OCI-LY3 (cell line): Measurements from ENCODE around the gene SETBP1.

Source experiments
- H2AFZ ChIP-seq: fragments of 200-600, 300-600 bp; shearing (Covaris generic); 2 replicates; pipeline ENCODE4 v1.6.0; 2014; ENCODE audit warnings: antibody characterized with exemption, low read depth, low read length
- H3K27ac ChIP-seq: fragments of 200-600, 300-600 bp; sonication (generic); 2 replicates; pipeline ENCODE4 v1.5.1; 2014; ENCODE audit warnings: mild to moderate bottlenecking, low read length, moderate library complexity, mixed read lengths
- H3K27me3 ChIP-seq: fragments of 200-600, 300-600 bp; sonication (generic); 2 replicates; pipeline ENCODE4 v1.6.1; 2014; ENCODE audit warnings: low read depth, low read length, mixed read lengths
- H3K36me3 ChIP-seq: fragments of 200-600, 300-600 bp; sonication (generic); replicated peaks from 2 replicates; pipeline ENCODE3; 2014; ENCODE audit warnings: low read depth, low read length, mixed read lengths
- H3K4me1 ChIP-seq: fragments of 300-600, 200-600 bp; sonication (generic); 2 replicates; pipeline ENCODE4 v1.6.1; 2014; ENCODE audit warnings: low read length, mixed read lengths
- H3K4me2 ChIP-seq: fragments of 200-600, 300-600 bp; sonication (generic); 2 replicates; pipeline ENCODE4 v1.6.1; 2014; ENCODE audit warnings: low read length, mixed read lengths
- H3K4me3 ChIP-seq: fragments of 300-600, 200-600 bp; sonication (generic); 2 replicates; pipeline ENCODE4 v1.5.1; 2014; ENCODE audit warnings: antibody characterized with exemption, mild to moderate bottlenecking, low read length, moderate library complexity
- H3K79me2 ChIP-seq: fragments of 300-600, 200-600 bp; shearing (Covaris generic); 2 replicates; pipeline ENCODE4 v1.6.1; 2014; ENCODE audit warnings: mild to moderate bottlenecking, low read length, mixed read lengths
- H3K9ac ChIP-seq: fragments of 300-600, 200-600 bp; shearing (Covaris generic); 2 replicates; pipeline ENCODE4 v1.6.0; 2014; ENCODE audit warnings: mild to moderate bottlenecking, low read length, moderate library complexity
- H3K9me3 ChIP-seq: fragments of 200-600, 300-600 bp; shearing (Covaris generic); 2 replicates; pipeline ENCODE4 v1.6.1; 2014; ENCODE audit warnings: low read length, mixed read lengths; ENCODE audit not compliant: insufficient read depth
- H4K20me1 ChIP-seq: fragments of 200-600, 300-600 bp; sonication (generic); 2 replicates; pipeline ENCODE4 v1.6.1; 2016; ENCODE audit warnings: low read length, mixed read lengths; ENCODE audit not compliant: insufficient read depth
- CTCF ChIP-seq: fragments of 200-600, 300-600 bp; sonication (generic); IDR thresholded peaks from 2 replicates; pipeline ENCODE4 v1.5.1; 2014; ENCODE audit warnings: antibody characterized with exemption, low read length, low read depth
- EZH2phosphoT487 ChIP-seq: fragments of 200-600 bp; shearing (Covaris generic); IDR thresholded peaks from 2 replicates; pipeline ENCODE4 v1.6.1; 2018; ENCODE audit warnings: antibody characterized with exemption, mixed run types, low read depth

The SETBP1 gene

GRCh38 chr18:44763327-44763726, 82.6 kb downstream of the SETBP1 start:
- H4K20me1 ChIP-seq: no peaks in the 10 kb centered on the region
- no peak overlapping the region for H2AFZ ChIP-seq
- no peaks in the 10 kb centered on the region for H3K9me3 ChIP-seq
- no peaks in the 10 kb centered on the region for H3K27me3 ChIP-seq
- peaks cover 36% of the 10 kb centered on the region for H3K4me1 ChIP-seq
- peaks cover 23% of the 10 kb centered on the region for H3K36me3 ChIP-seq
- peaks cover 10% of the 10 kb centered on the region for H3K79me2 ChIP-seq
- H3K9ac ChIP-seq: no peak overlapping the region
- no peak overlapping the region for H3K4me2 ChIP-seq
- no peak overlapping the region for H3K27ac ChIP-seq
- TF ChIP-seq EZH2phosphoT487 (no peak), CTCF (no peak)
- H3K4me3 ChIP-seq: no peak overlapping the region

DNA sequence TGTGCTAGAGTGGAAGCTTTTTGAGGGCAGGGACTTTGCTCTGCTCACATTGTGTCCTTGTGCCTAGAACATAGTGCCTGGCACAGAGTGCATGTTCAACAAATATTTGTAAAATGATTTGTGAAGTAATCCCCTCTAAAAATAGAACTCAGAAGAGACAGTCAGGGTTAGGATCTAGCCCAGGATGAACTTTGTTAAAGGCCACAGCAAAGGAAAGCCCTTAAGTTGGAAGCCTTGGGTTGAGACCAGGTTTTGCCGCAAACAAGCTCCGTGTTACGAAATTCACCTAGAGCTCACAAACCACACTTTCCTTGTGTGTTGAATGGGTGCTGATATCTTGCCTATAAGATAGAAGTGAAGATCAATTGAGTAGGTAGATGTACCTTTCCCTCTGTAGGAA, 84.2 kb downstream of the SETBP1 start:
- no peak overlapping the region for H3K27ac ChIP-seq
- no peak overlapping the region for H3K4me2 ChIP-seq
- H3K4me1 ChIP-seq: peaks cover 24% of the 10 kb centered on the region
- H3K27me3 ChIP-seq: no peaks in the 10 kb centered on the region
- no peaks in the 10 kb centered on the region for H4K20me1 ChIP-seq
- peaks cover 25% of the 10 kb centered on the region for H3K36me3 ChIP-seq
- no peaks in the 10 kb centered on the region for H3K9me3 ChIP-seq
- TF ChIP-seq EZH2phosphoT487 (no peak), CTCF (no peak)
- H2AFZ ChIP-seq: no peak overlapping the region
- peaks cover 10% of the 10 kb centered on the region for H3K79me2 ChIP-seq
- no peak overlapping the region for H3K9ac ChIP-seq
- no peak overlapping the region for H3K4me3 ChIP-seq

DNA sequence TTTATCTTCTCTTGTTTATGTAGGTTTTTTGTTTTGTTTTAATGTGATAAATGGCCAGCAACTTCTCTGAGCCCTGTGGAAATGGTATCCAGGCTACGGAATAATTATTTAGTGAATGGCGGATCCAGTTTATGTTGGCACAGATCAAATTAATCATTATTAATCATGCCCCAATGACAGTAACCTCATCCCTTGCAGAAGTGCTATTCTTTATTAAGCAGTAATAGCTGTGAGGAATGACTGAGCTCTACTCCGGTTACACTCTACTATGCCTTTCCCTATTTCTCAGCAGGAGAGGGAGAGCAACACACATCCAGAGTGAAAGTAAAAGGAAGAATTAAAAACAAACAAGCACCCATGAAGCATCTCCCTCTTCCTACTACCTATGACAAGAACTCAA, 84.8 kb downstream of the SETBP1 start:
- Histone ChIP-seq H3K4me1 (peaks cover 18% of the 10 kb centered on the region), H3K9me3 (no peaks in the 10 kb centered on the region), H3K36me3 (peaks cover 25% of the 10 kb centered on the region), H3K4me3 (no peak overlapping the region), H3K27me3 (no peaks in the 10 kb centered on the region), H3K79me2 (peaks cover 10% of the 10 kb centered on the region), H2AFZ (no peak overlapping the region), H3K9ac (no peak overlapping the region), H4K20me1 (no peaks in the 10 kb centered on the region), H3K27ac (no peak overlapping the region), H3K4me2 (no peak overlapping the region)
- TF ChIP-seq CTCF (no peak), EZH2phosphoT487 (no peak)

- Histone ChIP-seq H3K4me3 (no peak overlapping the region), H3K79me2 (peaks cover 8% of the 10 kb centered on the region), H3K27me3 (no peaks in the 10 kb centered on the region), H3K4me2 (no peak overlapping the region), H3K36me3 (peaks cover 24% of the 10 kb centered on the region), H3K27ac (no peak overlapping the region), H3K4me1 (peaks cover 10% of the 10 kb centered on the region), H3K9me3 (no peaks in the 10 kb centered on the region), H2AFZ (no peak overlapping the region), H4K20me1 (no peaks in the 10 kb centered on the region), H3K9ac (no peak overlapping the region)
- TF ChIP-seq CTCF (no peak), EZH2phosphoT487 (no peak)
These were observed 85.8 kb downstream of the SETBP1 start for GRCh38 chr18:44766450-44766849.
